ENCODE results near the gene EXOC5.

Gene EXOC5, protein sequence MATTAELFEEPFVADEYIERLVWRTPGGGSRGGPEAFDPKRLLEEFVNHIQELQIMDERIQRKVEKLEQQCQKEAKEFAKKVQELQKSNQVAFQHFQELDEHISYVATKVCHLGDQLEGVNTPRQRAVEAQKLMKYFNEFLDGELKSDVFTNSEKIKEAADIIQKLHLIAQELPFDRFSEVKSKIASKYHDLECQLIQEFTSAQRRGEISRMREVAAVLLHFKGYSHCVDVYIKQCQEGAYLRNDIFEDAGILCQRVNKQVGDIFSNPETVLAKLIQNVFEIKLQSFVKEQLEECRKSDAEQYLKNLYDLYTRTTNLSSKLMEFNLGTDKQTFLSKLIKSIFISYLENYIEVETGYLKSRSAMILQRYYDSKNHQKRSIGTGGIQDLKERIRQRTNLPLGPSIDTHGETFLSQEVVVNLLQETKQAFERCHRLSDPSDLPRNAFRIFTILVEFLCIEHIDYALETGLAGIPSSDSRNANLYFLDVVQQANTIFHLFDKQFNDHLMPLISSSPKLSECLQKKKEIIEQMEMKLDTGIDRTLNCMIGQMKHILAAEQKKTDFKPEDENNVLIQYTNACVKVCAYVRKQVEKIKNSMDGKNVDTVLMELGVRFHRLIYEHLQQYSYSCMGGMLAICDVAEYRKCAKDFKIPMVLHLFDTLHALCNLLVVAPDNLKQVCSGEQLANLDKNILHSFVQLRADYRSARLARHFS

GRCh38 chr14:57268161-57269069 is at the start of gene EXOC5, which contains the start of gene AP5M1:
Gene EXOC5, minus strand, starts transcription at chr14:57268905. Its CDS starts 257 bp downstream, at chr14:57268648.
Gene AP5M1, plus strand, starts transcription at chr14:57268971. Its CDS starts 344 bp downstream, at chr14:57269315.
- peak; percentile 96 for DNase-seq

DNA sequence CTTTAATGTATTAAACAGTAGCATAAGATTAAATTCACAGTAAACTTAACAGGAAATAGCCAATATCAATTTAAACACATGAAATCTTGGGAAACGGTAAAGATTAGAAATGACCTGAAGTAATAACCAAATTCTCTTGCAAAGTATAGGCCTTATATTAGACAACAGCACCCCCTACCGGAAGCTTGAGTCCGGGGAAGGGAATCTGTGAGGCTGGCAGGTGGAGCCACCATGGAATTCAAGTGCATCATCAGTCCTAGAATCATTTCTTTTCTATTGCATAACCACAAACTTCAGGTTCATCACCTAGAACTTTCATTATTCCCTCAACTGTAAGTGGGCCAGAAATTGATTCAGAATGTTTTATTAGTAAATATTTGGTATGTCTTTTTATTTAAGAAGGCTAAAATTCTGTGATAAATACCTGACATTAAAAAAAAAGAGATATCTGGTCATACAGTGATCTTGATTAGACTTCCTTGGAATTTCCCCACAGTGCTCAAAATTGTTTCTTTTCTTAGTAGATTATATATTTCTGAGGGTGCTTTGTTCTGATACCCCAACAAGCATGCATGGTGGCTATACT is 48.6 kb upstream of the EXOC5 start:
- peak; percentile 73 for DNase-seq

GRCh38 chr14:57314396-57315089 is 45.8 kb upstream of the EXOC5 start:
- no peak for DNase-seq

DNA sequence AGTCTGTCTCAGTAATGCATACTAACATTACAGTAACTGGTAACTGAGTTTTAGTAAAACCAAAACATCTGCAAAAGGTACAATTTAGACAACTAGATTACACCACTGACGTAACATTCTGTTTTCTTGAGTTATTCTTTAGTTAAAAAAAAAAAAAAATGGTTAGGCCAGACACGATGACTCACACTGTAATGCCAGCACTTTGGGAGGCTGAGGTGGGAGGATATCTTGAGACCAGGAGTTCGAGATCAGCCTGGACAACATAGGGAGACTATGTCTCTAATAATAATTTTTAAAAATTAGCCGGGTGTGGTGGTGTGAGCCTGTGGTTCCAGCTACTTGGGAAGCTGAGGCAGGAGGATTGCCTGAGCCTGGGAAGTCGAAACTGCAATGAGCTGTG is 34.2 kb upstream of the EXOC5 start:
- no peak for DNase-seq

DNA sequence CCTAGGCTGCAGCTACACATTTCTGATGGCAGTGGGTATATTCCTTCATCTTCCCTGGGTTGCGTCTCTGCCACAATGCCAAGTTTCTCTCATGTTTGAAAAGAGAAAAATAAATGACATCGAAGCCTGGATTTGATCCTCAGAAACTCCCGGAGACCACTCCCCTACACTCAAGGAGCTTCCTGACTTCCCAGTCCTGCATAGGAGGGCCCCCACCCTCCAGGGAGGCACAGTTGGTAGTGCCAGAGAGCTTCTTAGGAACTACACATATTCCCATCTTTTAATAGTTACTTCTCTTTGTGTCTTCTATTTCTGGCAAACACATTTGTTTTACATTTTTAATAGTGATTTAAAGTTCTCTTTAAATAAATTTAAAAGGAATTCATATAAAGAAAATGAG is 30.8 kb upstream of the EXOC5 start:
- no peak for DNase-seq

GRCh38 chr14:57297852-57298251 is 29.1 kb upstream of the EXOC5 start:
- DNase-seq: no peak

- DNase-seq: no peak
Measured at GRCh38 chr14:57295239-57295638, 26.5 kb upstream of the EXOC5 start.

DNA sequence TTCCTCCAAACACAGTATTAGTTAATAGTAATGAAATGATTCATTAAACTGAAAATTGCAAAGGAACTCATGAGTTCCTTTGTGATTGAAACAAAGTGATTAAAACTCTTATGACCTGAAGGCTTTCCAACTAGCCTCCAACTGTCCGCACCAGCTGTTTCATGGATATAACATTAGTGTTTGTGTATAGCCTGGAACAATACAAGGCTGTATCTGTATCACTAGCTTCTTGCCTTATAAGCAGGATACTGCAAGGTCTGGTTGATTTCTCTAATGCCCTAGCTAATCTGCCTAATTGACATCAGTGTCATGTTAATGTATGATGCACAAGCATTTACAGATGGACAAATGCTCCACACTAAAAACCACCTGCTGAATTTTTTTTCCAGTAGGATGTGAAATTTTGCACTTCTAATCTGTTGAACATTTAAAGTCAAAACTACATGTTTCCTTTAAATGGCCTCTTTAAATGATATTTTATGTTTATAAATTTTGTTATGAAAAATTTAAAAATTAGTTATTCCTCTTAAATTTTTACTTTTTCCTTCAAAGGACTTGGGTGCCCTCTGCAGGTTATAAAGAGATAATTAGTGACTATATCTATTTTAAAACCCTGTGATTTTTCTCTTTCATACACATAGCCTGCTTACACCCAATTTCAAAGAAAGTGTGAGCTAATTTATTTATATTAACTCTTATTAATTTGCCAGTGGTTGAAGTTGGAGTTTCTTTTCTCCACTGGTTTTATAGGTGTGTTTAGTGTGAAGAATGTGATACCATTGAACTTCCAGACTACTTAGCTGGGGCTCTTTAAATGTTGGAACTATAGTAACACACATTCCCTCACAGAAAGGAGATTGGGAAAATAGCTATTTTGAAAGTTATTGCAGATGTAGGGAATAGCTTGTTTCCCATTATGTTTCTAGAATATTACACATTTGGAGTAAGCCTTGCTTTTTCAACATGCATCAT is 25.4 kb upstream of the EXOC5 start:
- DNase-seq: peak; percentile 3

- no peak for DNase-seq
Measured at GRCh38 chr14:57291692-57292647, 23.3 kb upstream of the EXOC5 start.

GRCh38 chr14:57290751-57291150 is 22.0 kb upstream of the EXOC5 start:
- DNase-seq: no peak

- no peak for DNase-seq
Measured at GRCh38 chr14:57287745-57288144, 19.0 kb upstream of the EXOC5 start.

- no peak for DNase-seq
Measured at GRCh38 chr14:57277062-57277461, 8.4 kb upstream of the EXOC5 start.

- no peak for DNase-seq
Measured at GRCh38 chr14:57275023-57275664, 6.4 kb upstream of the EXOC5 start.

- no peak for DNase-seq
Measured at GRCh38 chr14:57274551-57274950, 5.8 kb upstream of the EXOC5 start.

DNA sequence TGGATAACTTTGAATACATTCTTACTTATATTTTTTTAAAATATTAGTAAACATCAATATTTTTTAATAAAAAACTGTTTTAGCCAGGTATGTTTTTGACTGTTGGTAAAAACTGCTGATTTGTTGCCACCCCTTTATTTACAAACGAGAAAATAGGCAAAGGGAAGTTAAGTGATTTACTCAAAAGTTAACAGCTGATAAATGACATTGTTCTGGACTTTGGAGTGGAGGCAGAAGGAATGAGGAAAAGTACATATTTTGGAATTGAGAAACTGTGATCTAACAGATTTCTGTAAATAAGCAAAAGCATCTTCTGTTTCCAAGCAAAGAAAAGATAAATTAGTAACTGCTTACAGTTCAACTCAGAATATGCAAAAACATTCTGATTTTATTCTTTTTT is 4.5 kb upstream of the EXOC5 start:
- DNase-seq: no peak

GRCh38 chr14:57266065-57266464 is 2.6 kb downstream of the EXOC5 start:
- DNase-seq: no peak

GRCh38 chr14:57262117-57262516 is 6.6 kb downstream of the EXOC5 start:
- DNase-seq: no peak

DNA sequence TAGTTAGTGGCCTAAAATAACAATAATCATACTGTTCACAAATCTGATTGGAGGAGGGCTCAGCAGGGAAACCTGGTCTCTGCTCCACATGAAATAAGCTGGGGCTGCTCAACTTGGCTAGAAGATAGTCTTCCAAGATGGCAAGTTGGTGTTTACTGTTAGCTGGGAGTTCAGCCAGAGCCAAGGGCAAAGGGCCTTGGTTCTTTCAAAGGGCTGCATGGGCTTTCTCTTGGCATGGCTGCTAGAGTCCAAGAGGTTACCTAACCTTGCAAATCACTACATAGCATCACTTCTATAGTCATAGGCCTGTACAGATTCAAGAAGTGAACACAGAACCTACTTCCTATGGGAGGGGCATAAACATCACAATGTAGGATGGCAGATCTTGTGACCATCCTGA is 7.1 kb downstream of the EXOC5 start:
- DNase-seq: no peak

GRCh38 chr14:57259672-57260071 is 9.0 kb downstream of the EXOC5 start:
- no peak for DNase-seq

Measured in NCI-H2171 (cell line).